ENCODE data around the gene UQCC2.

DNA sequence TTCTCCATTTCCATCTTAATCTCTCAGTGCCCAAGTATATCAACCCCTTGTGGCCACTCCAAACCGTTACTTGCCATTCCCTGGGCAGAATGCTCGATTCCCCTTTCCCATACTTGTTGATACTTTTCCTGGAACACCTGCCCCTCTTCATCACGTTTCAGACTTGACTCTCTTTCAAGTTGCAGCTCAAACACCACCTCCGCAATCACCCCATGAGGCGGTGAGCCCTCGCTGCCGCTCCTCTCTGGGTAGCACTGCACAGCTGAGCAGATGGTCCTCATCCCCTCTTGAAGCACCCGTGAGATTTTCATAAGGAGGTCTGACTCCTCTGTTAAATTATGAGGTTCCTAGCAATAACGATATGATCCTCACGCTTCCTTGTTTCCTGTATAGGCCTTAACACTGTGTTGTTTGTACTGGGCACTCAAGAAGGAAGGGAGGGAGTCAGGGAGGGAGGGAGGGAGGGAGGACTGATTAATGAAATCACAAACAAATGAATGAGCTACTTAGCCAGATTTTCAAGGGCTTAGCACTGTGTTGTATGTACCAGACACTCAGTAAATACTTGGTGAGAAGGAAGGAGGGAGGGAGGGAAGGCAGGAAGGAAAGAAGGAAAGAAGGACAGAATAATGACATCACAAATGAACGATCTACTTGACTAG is 8.0 kb upstream of the UQCC2 start:
- TF ChIP-seq, protein P1, sequence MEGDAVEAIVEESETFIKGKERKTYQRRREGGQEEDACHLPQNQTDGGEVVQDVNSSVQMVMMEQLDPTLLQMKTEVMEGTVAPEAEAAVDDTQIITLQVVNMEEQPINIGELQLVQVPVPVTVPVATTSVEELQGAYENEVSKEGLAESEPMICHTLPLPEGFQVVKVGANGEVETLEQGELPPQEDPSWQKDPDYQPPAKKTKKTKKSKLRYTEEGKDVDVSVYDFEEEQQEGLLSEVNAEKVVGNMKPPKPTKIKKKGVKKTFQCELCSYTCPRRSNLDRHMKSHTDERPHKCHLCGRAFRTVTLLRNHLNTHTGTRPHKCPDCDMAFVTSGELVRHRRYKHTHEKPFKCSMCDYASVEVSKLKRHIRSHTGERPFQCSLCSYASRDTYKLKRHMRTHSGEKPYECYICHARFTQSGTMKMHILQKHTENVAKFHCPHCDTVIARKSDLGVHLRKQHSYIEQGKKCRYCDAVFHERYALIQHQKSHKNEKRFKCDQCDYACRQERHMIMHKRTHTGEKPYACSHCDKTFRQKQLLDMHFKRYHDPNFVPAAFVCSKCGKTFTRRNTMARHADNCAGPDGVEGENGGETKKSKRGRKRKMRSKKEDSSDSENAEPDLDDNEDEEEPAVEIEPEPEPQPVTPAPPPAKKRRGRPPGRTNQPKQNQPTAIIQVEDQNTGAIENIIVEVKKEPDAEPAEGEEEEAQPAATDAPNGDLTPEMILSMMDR (IDR thresholded peaks at IDR 0.05) = no peak
- TF ChIP-seq RAD21 (IDR thresholded peaks at IDR 0.05; ENCODE audit: low read length) = no peak
- TF ChIP-seq, protein P2, sequence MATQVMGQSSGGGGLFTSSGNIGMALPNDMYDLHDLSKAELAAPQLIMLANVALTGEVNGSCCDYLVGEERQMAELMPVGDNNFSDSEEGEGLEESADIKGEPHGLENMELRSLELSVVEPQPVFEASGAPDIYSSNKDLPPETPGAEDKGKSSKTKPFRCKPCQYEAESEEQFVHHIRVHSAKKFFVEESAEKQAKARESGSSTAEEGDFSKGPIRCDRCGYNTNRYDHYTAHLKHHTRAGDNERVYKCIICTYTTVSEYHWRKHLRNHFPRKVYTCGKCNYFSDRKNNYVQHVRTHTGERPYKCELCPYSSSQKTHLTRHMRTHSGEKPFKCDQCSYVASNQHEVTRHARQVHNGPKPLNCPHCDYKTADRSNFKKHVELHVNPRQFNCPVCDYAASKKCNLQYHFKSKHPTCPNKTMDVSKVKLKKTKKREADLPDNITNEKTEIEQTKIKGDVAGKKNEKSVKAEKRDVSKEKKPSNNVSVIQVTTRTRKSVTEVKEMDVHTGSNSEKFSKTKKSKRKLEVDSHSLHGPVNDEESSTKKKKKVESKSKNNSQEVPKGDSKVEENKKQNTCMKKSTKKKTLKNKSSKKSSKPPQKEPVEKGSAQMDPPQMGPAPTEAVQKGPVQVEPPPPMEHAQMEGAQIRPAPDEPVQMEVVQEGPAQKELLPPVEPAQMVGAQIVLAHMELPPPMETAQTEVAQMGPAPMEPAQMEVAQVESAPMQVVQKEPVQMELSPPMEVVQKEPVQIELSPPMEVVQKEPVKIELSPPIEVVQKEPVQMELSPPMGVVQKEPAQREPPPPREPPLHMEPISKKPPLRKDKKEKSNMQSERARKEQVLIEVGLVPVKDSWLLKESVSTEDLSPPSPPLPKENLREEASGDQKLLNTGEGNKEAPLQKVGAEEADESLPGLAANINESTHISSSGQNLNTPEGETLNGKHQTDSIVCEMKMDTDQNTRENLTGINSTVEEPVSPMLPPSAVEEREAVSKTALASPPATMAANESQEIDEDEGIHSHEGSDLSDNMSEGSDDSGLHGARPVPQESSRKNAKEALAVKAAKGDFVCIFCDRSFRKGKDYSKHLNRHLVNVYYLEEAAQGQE (IDR thresholded peaks at IDR 0.05; ENCODE audit: low read depth, low read length) = no peak
- TF ChIP-seq YY1 (IDR thresholded peaks at IDR 0.05; ENCODE audit: low read depth) = no peak
- TF ChIP-seq FOSL2 (IDR thresholded peaks at IDR 0.05; ENCODE audit: borderline replicate concordance, low read depth) = no peak
- TF ChIP-seq, protein P3, sequence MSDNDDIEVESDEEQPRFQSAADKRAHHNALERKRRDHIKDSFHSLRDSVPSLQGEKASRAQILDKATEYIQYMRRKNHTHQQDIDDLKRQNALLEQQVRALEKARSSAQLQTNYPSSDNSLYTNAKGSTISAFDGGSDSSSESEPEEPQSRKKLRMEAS (IDR thresholded peaks at IDR 0.05; ENCODE audit: low read depth) = no peak
- no peak for TF ChIP-seq GABPA (IDR thresholded peaks at IDR 0.05; ENCODE audit: low read depth)
- no peak for TF ChIP-seq POLR2AphosphoS5 (IDR thresholded peaks at IDR 0.05; ENCODE audit: low read depth, low read length)
- no peak for TF ChIP-seq RCOR1 (IDR thresholded peaks at IDR 0.05; ENCODE audit: low read length)

Measured in SK-N-SH (cell line).